GM18526 (cell line): ENCODE data around the gene MFN2.

Experiments used
- POLR2A ChIP-seq: IDR thresholded peaks from 3 replicates; pipeline ENCODE4 v1.6.1; 2011; ENCODE audit not compliant: insufficient read length; ENCODE audit errors: extremely low read depth

Gene MFN2

GRCh38 chr1:11981378-11982009, 1.2 kb downstream of the MFN2 start:
- TF ChIP-seq POLR2A = no peak

- TF ChIP-seq POLR2A = no peak
These were observed 1.8 kb downstream of the MFN2 start for GRCh38 chr1:11982010-11982392.

GRCh38 chr1:11984121-11984520, 3.9 kb downstream of the MFN2 start:
- no peak for TF ChIP-seq POLR2A

GRCh38 chr1:11984576-11984975, 4.3 kb downstream of the MFN2 start:
- TF ChIP-seq POLR2A = no peak

- no peak for TF ChIP-seq POLR2A
These were observed 4.9 kb downstream of the MFN2 start for GRCh38 chr1:11985171-11985570.

- TF ChIP-seq POLR2A = no peak
These were observed 5.6 kb downstream of the MFN2 start for GRCh38 chr1:11985851-11986250.

GRCh38 chr1:11989669-11990068, 9.4 kb downstream of the MFN2 start:
- no peak for TF ChIP-seq POLR2A

DNA sequence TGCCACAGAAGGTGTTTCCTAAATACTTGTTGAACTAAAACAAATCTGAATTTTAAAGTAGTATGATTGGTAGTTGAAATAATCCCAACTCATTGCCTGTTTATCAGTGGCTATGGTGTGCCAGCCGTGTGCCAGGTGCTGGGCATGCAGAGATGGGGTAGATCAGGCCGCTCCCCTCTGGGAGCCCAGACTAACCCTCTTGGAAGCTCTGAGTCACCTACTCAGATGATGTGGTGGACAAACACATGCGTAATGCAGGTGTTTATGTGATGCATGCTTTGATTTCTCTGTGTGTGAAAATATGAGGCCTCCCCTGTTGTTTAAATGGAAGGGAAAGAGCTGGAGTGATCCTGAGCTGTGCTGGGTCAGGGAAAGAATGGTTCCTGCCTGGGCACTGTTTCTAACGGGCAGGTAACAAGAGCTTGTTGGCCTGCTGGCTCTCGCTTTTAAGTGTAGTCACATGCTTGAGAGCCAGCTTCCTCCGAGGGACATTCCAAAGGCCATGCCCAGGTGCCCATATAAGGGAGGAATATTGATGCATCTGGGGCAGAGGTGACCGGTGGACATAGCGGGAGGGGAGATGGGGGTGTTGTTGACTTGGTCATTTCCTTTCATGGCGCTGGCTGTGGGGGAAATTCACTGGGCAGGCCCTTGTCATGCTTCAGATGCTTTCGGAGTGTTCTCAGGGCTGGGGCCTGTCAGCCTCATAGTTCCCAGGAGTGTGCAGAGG, 10.2 kb downstream of the MFN2 start:
- TF ChIP-seq POLR2A = no peak

DNA sequence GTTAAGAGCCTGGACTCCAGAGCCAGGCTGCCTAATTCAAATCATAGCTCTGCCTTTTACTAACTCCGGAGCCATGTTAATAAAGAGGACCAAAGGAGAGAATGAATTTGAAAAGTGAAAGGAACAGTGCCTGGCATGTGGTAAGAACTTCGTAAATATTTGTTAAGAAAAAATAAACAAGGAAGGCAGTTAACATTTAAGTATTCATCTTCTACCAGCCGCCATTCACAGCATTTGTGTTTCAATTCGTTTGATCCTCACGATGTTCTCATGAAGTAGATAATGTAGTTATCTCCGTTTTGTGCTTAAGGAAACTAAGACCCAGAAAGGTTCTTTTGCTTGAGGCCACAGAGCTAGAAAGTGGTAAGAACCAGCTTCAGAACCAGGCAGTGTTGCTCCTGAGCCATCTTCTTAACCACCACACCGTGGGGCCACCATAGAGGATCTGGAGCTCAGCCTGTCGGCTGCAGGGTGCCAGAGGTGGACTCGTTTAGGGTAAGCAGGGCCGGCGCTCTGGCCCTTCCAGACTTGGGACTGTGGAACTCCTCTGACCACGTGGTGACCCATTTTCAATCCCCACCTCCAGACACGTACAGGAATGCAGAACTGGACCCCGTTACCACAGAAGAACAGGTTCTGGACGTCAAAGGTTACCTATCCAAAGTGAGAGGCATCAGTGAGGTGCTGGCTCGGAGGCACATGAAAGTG, 11.9 kb downstream of the MFN2 start:
- no peak for TF ChIP-seq POLR2A

DNA sequence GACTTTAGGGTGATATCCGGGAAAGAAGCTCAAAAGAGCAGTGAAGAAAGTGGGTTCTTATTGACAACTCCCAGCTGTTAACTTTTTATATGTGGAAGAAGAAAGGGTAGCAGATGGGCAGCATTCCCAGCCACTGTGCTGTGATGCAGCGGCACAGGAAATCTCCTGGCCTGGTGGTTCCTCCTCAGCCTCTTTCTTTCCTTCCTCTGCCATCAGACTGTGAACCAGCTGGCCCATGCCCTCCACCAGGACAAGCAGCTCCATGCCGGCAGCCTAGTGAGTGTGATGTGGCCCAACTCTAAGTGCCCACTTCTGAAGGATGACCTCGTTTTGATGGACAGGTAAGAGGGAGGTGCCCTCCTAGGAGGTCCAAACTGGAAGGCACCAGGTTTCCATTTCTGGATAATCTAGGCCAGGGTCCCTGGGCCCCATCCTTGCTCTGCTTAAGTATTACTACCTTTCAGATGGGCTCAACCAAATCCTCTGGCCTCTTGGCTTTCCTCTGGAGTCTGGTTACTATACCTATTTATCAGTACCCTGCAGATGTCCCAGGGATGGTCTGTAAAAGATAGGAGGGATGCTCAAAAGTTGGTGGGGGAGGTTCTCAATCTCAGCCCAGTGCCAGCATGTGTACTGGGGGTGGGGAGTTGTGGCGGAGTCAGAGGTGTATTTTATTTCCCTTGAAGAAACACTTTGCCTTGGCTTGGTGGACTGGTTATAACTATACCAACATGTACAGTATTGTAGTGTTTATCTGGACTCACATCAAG, 17.0 kb downstream of the MFN2 start:
- TF ChIP-seq POLR2A = no peak

GRCh38 chr1:11998636-11999035, 18.4 kb downstream of the MFN2 start:
- TF ChIP-seq POLR2A = no peak

- no peak for TF ChIP-seq POLR2A
These were observed 19.0 kb downstream of the MFN2 start for GRCh38 chr1:11999236-11999635.

DNA sequence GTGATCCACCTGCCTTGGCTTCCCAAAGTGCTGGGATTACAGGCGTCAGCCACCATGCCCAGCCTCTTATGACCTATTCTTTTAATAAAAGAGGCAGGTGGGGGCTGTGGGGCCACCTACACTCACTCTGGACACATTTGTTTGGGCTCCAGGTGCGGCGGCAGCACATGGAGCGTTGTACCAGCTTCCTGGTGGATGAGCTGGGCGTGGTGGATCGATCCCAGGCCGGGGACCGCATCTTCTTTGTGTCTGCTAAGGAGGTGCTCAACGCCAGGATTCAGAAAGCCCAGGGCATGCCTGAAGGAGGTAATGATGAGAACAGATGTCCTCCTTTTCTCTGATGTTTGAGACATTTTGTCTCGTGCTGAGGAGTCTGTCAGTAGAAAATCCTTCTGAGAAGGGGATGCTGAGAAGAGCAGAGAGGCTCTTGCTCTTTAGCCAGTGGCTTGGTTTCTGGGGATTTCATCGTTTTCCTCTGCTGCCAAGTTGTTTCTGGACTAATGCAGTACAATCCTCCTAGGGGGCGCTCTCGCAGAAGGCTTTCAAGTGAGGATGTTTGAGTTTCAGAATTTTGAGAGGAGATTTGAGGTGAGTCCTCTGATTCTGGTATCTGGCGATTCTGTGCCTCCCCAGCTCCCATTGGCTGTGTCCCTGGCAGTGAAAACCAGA, 21.1 kb downstream of the MFN2 start:
- TF ChIP-seq POLR2A = no peak

GRCh38 chr1:12001996-12002493, 21.8 kb downstream of the MFN2 start:
- no peak for TF ChIP-seq POLR2A

DNA sequence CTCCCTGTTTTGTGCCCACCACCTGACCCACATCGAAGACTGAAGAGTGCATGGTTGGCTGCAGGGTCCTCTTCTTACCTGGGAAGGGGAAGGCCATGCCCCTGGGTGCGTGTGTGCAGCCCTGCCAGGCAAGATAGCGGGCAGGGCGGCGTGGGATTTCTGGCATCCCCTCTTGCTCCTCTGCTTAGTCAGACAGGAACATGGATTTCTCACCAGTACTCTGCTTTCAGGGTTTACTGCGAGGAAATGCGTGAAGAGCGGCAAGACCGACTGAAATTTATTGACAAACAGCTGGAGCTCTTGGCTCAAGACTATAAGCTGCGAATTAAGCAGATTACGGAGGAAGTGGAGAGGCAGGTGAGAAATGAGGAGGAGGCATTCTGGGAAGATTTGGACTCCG, 23.5 kb downstream of the MFN2 start:
- TF ChIP-seq POLR2A = no peak

- TF ChIP-seq POLR2A = no peak
These were observed 25.4 kb downstream of the MFN2 start for GRCh38 chr1:12005488-12006166.
